NCI-H82 (cell line): ENCODE measurements around the gene DDAH2.

Source experiments
- DNase-seq: peaks from one replicate; lab custom pipeline; 2025; lab: John Stamatoyannopoulos, UW

DDAH2 gene

GRCh38 chr6:31761343-31761742 is 32.2 kb upstream of the DDAH2 start:
- no peak for DNase-seq

DNA sequence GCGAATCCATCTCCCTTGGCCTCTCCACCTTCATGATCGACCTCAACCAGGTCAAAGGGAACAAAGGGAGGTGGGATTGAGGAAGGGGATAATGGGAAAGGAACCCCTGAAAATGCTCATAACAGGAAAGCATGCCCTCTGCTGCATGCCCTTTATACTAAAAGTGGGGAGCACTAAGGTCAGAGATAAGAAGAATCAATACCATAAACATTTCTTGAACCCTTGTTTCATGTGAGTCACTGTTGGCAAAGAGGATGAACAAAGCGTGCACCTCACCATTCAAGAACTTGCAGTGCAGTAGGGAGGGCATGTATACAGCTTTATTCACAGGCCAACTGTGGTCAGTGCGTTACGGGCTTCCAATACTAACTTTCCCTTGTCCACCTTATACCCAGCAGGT is 31.7 kb upstream of the DDAH2 start:
- DNase-seq = no peak

DNA sequence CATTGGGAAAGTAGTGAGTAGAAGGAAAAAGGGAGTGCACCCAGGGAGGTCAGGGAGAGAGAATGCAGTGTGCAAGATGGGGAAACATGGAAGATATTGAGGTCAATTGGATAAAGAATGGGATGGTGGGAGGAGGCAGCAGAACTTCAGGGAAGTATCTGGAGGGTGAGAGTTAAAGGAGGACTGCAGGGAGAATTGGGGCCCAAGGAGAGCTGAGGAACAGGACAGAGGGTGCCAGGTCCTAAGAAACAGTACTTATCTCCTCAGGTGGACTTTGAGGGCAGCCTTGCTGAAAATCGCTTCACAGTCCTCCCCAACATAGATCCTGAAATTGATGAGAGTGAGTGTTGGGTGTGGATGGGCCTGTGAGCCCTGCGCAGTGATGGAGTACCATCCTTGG is 29.2 kb upstream of the DDAH2 start:
- no peak for DNase-seq

GRCh38 chr6:31752739-31753319 is 23.7 kb upstream of the DDAH2 start:
- DNase-seq = no peak

DNA sequence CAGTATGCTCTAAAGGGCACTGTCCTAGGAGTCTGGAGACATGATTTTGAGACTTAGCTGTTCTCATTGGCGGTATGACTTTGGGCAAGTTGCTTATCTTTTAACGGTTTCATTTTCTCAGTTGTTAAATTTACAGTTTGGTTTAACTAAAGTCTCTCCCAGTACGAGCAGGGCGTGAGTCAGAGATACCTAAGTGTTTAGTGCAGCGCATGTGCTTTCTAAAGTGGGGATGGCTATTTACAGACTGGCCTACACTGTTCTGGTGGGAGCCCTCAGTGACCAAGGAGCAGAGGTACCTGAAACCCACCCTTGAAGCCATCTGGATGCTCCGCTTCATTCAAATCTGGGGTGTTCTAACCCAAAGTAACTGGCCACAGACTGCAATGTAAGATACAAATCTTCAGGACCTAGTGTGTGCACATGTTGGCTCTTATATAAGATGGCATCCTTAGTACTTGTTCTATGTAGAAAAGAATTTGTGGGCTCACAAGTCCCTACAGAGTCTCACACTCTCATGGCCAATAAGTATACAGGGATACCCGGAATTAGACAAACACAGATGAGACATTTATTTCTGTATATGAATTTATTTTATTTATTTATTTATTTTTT is 21.4 kb upstream of the DDAH2 start:
- no peak for DNase-seq

DNA sequence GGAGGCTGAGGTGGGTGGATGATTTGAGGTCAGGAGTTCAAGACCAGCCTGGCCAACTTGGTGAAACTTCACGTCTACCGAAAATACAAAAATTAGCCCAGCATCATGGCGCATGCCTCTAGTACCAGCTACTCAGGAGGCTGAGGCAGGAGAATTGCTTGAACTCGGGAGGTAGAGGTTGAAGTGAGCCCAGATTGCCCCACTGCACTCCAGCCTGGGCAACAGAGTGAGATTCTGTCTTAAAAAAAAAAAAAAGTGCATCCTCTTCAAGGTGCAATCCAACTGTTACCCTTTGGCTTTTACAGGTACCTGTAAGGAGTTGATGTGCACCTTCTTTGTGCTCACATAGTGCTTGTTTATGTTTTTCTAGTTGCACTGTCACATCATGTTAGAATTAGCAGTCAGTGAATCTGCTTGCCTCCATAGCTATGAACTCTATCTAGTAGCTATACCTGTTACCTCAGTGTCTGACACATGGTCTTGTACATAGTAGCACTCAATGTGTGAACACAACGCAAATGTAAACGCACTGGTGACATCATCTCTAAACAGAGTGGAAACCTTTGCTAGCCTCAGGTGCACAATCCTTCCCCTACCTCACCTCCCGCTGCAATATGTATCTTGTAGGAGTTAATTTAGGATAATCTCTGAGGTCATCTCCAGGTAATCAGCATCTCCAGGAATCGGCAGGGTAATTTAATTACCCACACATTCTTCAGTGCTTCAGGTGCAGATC is 20.4 kb upstream of the DDAH2 start:
- peak; percentile 45 for DNase-seq

GRCh38 chr6:31744422-31744821 is 15.3 kb upstream of the DDAH2 start:
- peak; percentile 95 for DNase-seq

- DNase-seq = no peak
These were observed 13.8 kb upstream of the DDAH2 start for GRCh38 chr6:31742894-31743293.

- no peak for DNase-seq
These were observed 12.7 kb upstream of the DDAH2 start for GRCh38 chr6:31741815-31742214.

DNA sequence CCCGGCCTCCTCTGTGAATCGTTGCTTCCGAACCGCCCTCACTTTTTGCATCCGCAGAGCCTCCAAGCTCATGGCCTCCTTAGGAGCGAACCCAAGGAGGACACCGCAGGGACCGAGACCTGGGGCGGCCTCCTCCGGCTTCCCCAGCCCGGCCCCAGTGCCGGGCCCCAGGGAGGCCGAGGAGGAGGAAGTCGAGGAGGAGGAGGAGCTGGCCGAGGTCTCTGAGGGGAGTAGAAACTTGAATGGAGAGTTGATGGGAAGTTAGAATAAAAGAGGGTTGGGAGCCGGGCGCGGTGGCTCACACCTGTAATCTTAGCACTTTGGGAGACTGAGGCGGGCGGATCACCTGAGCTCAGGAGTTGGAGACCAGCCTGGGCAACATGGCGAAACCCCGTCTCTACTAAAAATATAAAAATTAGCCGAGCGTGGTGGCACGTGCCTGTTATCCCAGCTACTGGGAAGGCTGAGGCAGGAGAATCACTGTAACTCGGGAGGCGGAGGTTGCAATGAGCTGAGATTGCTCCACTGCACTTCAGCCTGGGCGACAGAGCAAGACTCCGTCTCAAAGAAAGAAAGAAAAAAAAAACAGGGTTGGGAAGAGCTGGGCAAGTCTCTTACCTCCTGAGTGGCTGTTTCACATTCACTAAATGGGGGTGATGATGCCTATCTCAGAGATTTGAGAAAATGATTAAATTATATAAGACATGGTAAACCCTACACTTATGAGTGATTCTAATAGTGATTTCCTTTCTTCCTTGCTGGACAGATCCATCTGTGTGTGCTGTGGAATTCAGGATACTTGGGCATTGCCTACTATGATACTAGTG is 11.5 kb upstream of the DDAH2 start:
- DNase-seq = no peak

DNA sequence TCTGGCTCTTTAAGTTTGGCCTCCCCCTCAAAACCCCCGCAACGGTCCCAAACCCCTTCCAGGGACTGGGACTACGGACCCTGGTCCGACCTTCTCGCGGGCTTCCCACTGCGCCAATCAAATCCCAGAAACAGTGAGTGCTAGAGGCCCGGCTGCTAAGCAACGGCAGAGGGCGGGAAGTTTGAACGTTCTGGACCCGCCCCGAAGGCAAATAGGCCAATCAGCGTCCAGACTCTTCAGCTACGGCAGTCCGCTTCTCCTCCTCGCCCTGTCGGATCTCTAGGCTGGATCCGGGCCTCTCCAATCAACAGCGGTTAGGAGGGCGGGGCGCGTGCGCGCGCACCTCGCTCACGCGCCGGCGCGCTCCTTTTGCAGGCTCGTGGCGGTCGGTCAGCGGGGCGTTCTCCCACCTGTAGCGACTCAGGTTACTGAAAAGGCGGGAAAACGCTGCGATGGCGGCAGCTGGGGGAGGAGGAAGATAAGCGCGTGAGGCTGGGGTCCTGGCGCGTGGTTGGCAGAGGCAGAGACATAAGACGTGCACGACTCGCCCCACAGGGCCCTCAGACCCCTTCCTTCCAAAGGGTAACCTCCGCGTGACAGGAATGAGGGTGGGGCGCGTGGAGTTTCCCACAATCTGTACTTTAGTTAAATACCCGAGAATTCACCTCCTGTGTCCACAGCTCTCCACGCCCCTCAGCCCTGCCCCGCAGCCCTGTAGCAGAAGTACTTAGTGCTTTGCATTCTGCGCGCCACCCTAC is 10.7 kb upstream of the DDAH2 start, which contains the start of gene MSH5:
MSH5 (plus strand) TSS at position 367 of the 758 bp plus-strand sequence. CDS start 462 bp downstream, outside the sequence.
- DNase-seq = peak; percentile 100

GRCh38 chr6:31737991-31738979 is 9.2 kb upstream of the DDAH2 start:
- peak; percentile 34 for DNase-seq

DNA sequence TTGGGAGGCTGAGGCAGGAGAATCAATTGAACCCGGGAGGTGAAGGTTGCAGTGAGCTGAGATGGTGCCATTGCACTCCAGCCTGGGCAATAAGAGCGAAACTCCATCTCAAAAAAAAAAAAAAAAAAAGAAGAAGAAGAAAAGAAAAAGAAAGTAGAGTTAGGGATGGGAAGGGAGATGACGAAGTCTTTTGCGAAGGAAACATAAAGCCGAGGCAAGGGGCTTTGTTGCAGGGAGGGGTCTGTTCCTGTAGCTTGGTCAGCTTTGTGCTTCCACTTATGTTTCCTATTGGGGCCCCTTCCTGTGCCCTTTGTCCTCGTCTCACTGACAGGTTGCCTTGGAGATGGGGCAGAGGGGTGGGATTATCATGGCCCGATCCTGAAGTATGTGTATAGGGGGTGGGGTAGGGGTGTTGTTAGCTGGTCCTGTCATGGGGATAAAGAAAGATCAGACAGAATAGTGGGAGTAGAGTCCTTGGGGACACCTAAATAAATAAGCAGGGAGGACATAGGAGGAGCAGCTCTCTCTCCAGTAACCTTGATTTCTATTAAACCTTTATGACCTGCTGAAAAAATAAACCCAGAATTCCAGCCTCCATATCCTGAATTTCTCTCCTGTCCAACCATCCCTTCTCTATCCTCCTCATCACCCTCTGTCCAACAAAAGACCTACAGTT is 8.4 kb upstream of the DDAH2 start:
- DNase-seq = peak; percentile 64

GRCh38 chr6:31736768-31737314 is 7.7 kb upstream of the DDAH2 start:
- DNase-seq = peak; percentile 45

DNA sequence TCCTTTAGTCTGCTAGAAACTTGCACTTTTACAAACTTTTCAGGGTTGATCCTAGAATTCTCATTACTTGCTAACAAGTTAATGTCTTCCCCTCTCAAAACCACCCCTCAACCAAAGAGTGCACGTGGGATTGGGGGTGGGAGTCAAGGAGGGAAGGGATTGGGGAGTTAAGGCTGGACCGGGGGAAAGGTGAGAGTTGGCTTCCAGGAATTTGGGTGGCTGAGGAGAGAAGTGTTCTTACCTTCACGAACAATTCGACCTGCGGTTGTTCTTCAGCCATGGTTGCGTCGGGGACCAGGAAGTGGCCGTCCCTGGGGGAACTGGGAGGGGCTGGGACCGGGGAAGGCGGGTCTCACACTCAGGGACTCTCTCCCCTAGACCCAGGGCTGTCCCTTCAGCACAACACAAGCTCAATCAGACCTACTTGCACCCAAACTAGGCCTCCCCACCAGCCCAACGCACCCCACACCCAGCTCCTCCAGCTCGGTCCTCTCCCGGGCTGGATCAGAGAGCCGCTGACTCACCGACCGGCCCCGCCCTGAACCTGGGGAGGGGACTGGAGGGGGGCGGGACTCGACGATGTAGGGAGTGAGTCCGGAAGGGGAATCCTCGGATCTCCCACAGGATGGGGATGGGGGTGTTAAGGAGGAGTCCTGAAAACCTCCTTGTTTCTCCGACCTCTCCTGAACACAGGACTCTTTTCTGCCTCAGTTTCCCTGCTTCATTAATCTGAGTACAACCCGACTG is 7.1 kb upstream of the DDAH2 start, which contains the start of gene CLIC1:
CLIC1 (minus strand) TSS at position 510 of the 747 bp plus-strand sequence; CDS start at position 280, 230 bp downstream.
- peak; percentile 87 for DNase-seq

DNA sequence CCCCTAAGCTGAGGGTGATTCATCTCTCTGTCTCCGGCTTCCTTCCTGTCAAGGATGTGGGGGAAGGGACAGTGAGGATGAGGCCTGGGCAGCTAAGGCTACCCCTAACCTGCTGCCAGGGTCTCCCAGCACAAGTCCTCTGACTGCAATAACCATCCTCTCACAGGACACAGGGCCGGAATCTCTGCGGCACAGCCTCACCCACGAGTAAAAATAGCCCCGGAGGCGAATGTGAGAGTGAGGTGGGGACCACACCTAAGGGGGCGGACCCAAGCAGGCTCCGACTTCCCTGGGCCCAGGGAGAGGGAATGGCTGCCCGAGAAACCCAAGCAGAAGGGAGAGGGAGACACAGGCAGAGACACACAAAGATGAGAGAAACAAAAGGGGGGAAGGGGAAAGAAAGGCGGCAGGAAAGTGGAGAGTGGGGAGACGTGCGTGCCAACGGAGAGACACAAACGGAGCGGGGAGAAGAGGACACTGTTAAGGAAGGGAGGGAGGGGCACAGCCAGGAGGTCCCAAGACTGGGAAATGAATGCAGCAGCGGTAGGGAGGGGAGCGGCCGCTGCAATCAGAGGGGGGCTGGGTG is 5.8 kb upstream of the DDAH2 start:
- DNase-seq = peak; percentile 57

DNA sequence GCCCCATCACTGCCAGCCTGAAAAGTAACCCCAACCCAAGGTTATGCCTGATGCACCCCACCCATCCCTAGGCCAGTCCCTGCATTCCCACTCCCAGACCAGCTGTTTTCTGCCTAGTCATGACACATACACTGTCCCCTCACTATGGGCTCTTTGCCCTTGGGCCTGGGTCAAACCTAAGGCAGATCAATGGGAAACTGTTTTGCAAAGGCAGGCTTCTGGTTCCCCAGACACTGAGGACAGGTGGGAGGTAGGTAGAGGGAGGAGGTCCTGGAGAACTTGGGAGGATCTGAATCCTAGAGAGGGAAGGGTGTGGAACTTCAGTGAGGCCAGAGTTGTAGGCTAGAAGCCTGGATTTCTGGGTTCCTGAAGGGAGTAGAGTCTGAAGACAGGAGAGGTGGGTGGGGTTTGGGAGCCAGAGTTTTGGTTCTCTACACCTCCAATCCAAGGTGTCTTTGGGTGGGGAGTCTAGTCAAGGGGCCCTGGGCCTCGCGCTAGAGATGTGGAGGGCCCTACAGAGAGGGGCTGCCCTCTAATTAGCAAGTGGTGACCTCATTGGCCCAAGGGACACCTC is 5.2 kb upstream of the DDAH2 start:
- DNase-seq = no peak

- no peak for DNase-seq
These were observed 4.6 kb upstream of the DDAH2 start for GRCh38 chr6:31733734-31734133.
